CD14-positive monocyte (primary cell): ENCODE measurements around the gene ODC1. TPM values are rescaled to one million over a fixed set of nuclear protein-coding genes. Genes with fewer than 3 reads are reported as not detected.

Experiments
- DNase-seq, 3 donors: peaks; one replicate each; pipeline ENCODE4 v3.0.0-alpha.2; 2011 to 2022
- H2AFZ ChIP-seq: 2 replicates; pipeline ENCODE4 v1.6.0; 2012; ENCODE audit warnings: mild to moderate bottlenecking, low read depth, low read length, inconsistent platforms; ENCODE audit not compliant: insufficient read depth, poor library complexity, severe bottlenecking
- H3K27ac ChIP-seq, 2 donors: 1 replicate in 1 of 2; 2 replicates in 1 of 2; pipeline ENCODE4 v1.5.1; 2012 to 2013; ENCODE audit warnings: low read length in 2 of 2, control low read depth in 1 of 2, inconsistent platforms in 1 of 2, low read depth in 1 of 2, mild to moderate bottlenecking in 1 of 2
- H3K27me3 ChIP-seq, 2 donors: one replicate each; pipeline versions ENCODE4 v1.6.0 to v1.6.1; 2011 to 2013; ENCODE audit warnings: low read length in 2 of 2; ENCODE audit not compliant: control insufficient read depth in 2 of 2, insufficient read depth in 2 of 2
- H3K36me3 ChIP-seq, 2 donors: replicated peaks in 1 of 2; 1 replicate in 1 of 2; 2 replicates in 1 of 2; pipeline versions ENCODE4 v1.5.1 to v1.6.1; 2012 to 2013; ENCODE audit warnings: low read length in 2 of 2, control low read depth in 1 of 2, inconsistent platforms in 1 of 2, mild to moderate bottlenecking in 1 of 2; ENCODE audit not compliant: insufficient read depth in 2 of 2, control insufficient read depth in 1 of 2
- H3K4me1 ChIP-seq, 2 donors: 1 replicate in 1 of 2; 2 replicates in 1 of 2; pipeline versions ENCODE4 v1.5.1 to v1.6.1; 2012 to 2013; ENCODE audit warnings: low read length in 2 of 2, control low read depth in 1 of 2, inconsistent platforms in 1 of 2, mild to moderate bottlenecking in 1 of 2, moderate library complexity in 1 of 2; ENCODE audit not compliant: insufficient read depth in 2 of 2, control insufficient read depth in 1 of 2
- H3K4me2 ChIP-seq: replicated peaks from 2 replicates; pipeline ENCODE3; 2012; ENCODE audit warnings: low read length, moderate library complexity, mild to moderate bottlenecking; ENCODE audit not compliant: poor library complexity, severe bottlenecking; ENCODE audit errors: extremely low read depth
- H3K4me3 ChIP-seq, 3 experiments: fragments of 200-600 bp in 1 of 3; sonication (generic) in 1 of 3; replicated peaks in 1 of 3; 1 replicate in 2 of 3; 2 replicates in 1 of 3; pipeline ENCODE4 v1.5.1; 2011 to 2013; ENCODE audit warnings: low read length in 3 of 3, mild to moderate bottlenecking in 3 of 3, control low read depth in 2 of 3, low read depth in 2 of 3, inconsistent platforms in 1 of 3, moderate library complexity in 1 of 3
- H3K79me2 ChIP-seq: 2 replicates; pipeline ENCODE4 v1.6.0; 2012; ENCODE audit warnings: mild to moderate bottlenecking, control low read depth, inconsistent platforms, low read length, moderate library complexity; ENCODE audit not compliant: insufficient read depth
- H3K9ac ChIP-seq: 2 replicates; pipeline ENCODE4 v1.6.0; 2017; ENCODE audit warnings: low read length, mild to moderate bottlenecking; ENCODE audit not compliant: insufficient read depth, poor library complexity, severe bottlenecking
- H3K9me3 ChIP-seq, 2 donors: replicated peaks in 1 of 2; 1 replicate in 1 of 2; 2 replicates in 1 of 2; pipeline versions ENCODE4 v1.5.1 to v1.6.1; 2012 to 2013; ENCODE audit warnings: low read length in 2 of 2, control low read depth in 1 of 2; ENCODE audit not compliant: control insufficient read depth in 1 of 2, insufficient read depth in 1 of 2
- H4K20me1 ChIP-seq: 2 replicates; pipeline ENCODE4 v1.6.0; 2012; ENCODE audit warnings: mild to moderate bottlenecking, low read length, control low read depth, moderate library complexity; ENCODE audit not compliant: insufficient read depth
- H3K27ac Mint-ChIP-seq, 7 donors: one replicate each; pipeline ENCODE4 v1.8.0; 2020; ENCODE audit warnings: mild to moderate bottlenecking in 7 of 7, mixed read lengths in 7 of 7, moderate library complexity in 6 of 7, inconsistent platforms in 2 of 7
- H3K27me3 Mint-ChIP-seq, 3 donors: one replicate each; pipeline ENCODE4 v1.8.0; 2021 to 2022; ENCODE audit warnings: low read depth in 3 of 3, mild to moderate bottlenecking in 3 of 3, mixed read lengths in 3 of 3, moderate library complexity in 3 of 3, inconsistent platforms in 1 of 3
- H3K36me3 Mint-ChIP-seq, 2 donors: one replicate each; pipeline ENCODE4 v1.8.0; 2020; ENCODE audit warnings: mixed read lengths in 2 of 2, inconsistent platforms in 1 of 2, mild to moderate bottlenecking in 1 of 2
- H3K4me1 Mint-ChIP-seq: one replicate; pipeline ENCODE4 v1.8.0; 2020; ENCODE audit warnings: mild to moderate bottlenecking, mixed read lengths
- H3K4me3 Mint-ChIP-seq, 2 donors: one replicate each; pipeline ENCODE4 v1.8.0; 2020; ENCODE audit warnings: mild to moderate bottlenecking in 2 of 2, mixed read lengths in 2 of 2, moderate library complexity in 1 of 2
- H3K9me3 Mint-ChIP-seq, 7 donors: one replicate each; pipeline ENCODE4 v1.8.0; 2020 to 2022; ENCODE audit warnings: mixed read lengths in 7 of 7, mild to moderate bottlenecking in 6 of 7, moderate library complexity in 6 of 7, inconsistent platforms in 2 of 7
- WGBS: methylation state at CpG from one replicate; pipeline ENCODE4 v1.1.5; 2013; ENCODE audit warnings: missing lambda C conversion rate; ENCODE audit not compliant: insufficient coverage; 5-methylcytosine and 5-hydroxymethylcytosine counted together
- intact Hi-C, 2 donors: fragments of 100-400 bp; cut with micrococcal nuclease; formaldehyde crosslinking; loops; one replicate each; pipeline versions ENCODE4 v1.15.0 to v1.15.1; 2023
- polyA plus RNA-seq, 3 donors: library from polyadenylated mRNA; depleted of rRNA in 1 of 3; unstranded in 2 of 3; stranded (reverse) in 1 of 3; fragments of 300-500 nt in 2 of 3; fragments of >200 nt in 1 of 3; fragmentation: Illumina TruSeq in 2 of 3; gene quantifications; 1 replicate in 2 of 3; 2 replicates in 1 of 3; pipeline ENCODE4 v1.2.3, GENCODE V29; 2012 to 2021
- TF ChIP-seq, protein P1 (sequence below): fragments of 200-600 bp; IDR thresholded peaks from one replicate; pipeline ENCODE4 v1.8.0; 2022; ENCODE audit warnings: antibody characterized with exemption, mild to moderate bottlenecking

ODC1 gene
- polyA plus RNA-seq, 3 donors: 22.7 to 27.3 (median 23.6) TPM

DNA sequence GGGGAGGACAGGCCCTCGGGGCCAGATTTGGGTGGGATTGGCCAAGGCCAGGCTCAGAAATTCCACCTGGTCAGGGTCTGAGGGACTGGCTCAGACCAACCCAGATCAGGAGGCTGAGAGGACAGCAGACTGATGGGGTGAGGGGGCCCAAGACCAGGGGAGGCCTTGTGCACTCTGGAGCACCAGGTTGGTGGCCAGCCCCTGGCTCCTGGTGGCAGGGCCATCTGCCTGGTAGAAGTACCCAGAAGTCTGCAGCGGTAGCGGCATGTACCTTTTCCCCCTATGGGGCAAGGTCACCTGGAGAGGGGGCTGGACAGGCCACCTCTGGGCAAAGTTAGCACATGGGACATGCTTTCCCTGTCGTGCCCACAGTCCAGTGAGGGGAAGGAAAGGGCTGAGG, 21.2 kb upstream of the ODC1 start:
- Mint-ChIP-seq H3K4me3 (no peak overlapping the region), H3K4me1 (no peaks in the 10 kb centered on the region), H3K27ac (no peak overlapping the region), H3K36me3 (no peaks in the 10 kb centered on the region), H3K9me3 (no peaks in the 10 kb centered on the region), H3K27me3 (peaks cover 4 to 7% (median 5%) of the 10 kb centered on the region in 3 donors)
- H3K27ac ChIP-seq: no peak overlapping the region
- 98% methylated on average over 4 of the region's 4 CpGs for WGBS
- no peaks in the 10 kb centered on the region for H4K20me1 ChIP-seq
- no peaks in the 10 kb centered on the region for H3K9me3 ChIP-seq
- H3K4me1 ChIP-seq: no peaks in the 10 kb centered on the region
- H3K9ac ChIP-seq: no peak overlapping the region
- H3K36me3 ChIP-seq: no peaks in the 10 kb centered on the region
- H2AFZ ChIP-seq: no peak overlapping the region
- no peak overlapping the region for H3K4me3 ChIP-seq
- no peak overlapping the region for H3K4me2 ChIP-seq
- H3K79me2 ChIP-seq: no peaks in the 10 kb centered on the region
- TF ChIP-seq, protein P1, sequence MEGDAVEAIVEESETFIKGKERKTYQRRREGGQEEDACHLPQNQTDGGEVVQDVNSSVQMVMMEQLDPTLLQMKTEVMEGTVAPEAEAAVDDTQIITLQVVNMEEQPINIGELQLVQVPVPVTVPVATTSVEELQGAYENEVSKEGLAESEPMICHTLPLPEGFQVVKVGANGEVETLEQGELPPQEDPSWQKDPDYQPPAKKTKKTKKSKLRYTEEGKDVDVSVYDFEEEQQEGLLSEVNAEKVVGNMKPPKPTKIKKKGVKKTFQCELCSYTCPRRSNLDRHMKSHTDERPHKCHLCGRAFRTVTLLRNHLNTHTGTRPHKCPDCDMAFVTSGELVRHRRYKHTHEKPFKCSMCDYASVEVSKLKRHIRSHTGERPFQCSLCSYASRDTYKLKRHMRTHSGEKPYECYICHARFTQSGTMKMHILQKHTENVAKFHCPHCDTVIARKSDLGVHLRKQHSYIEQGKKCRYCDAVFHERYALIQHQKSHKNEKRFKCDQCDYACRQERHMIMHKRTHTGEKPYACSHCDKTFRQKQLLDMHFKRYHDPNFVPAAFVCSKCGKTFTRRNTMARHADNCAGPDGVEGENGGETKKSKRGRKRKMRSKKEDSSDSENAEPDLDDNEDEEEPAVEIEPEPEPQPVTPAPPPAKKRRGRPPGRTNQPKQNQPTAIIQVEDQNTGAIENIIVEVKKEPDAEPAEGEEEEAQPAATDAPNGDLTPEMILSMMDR: no peak
- H3K27me3 ChIP-seq: no peaks in the 10 kb centered on the region
- intact Hi-C loops: no loop called here
- no peak for DNase-seq

DNA sequence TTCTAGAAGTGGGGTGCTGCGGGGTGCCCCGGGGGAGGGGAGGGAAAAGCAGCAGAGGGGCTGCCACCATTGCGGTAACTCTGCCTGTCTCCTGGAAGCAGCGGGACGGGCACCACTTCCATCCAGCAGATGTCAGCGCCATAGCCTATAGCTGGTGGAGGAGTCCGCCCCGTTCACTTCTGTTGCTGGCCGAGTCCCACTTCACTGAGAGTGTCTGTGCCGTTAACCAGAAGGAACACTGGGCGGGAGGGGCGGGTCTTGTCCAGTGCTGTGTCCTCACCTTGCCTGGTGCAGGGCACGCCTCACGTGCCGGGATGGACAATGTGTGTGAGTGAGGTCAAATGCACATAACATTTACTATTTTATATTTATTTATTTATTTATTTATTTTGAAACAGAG, 19.3 kb upstream of the ODC1 start:
- H3K9me3 Mint-ChIP-seq: no peaks in the 10 kb centered on the region
- no peaks in the 10 kb centered on the region for H3K27me3 ChIP-seq
- H3K27ac ChIP-seq: no peak overlapping the region
- no peak overlapping the region for H3K27ac Mint-ChIP-seq
- TF ChIP-seq, protein P1: no peak
- H3K36me3 ChIP-seq: no peaks in the 10 kb centered on the region
- H4K20me1 ChIP-seq: no peaks in the 10 kb centered on the region
- no peak overlapping the region for H3K4me2 ChIP-seq
- H2AFZ ChIP-seq: no peak overlapping the region
- peaks cover 0 to 5% (median 5%) of the 10 kb centered on the region in 3 donors for H3K27me3 Mint-ChIP-seq
- H3K9me3 ChIP-seq: no peaks in the 10 kb centered on the region
- no peak overlapping the region for H3K4me3 Mint-ChIP-seq
- H3K79me2 ChIP-seq: no peaks in the 10 kb centered on the region
- H3K4me3 ChIP-seq: no peak overlapping the region
- no peak overlapping the region for H3K9ac ChIP-seq
- intact Hi-C loops: no loop called here
- no peaks in the 10 kb centered on the region for H3K36me3 Mint-ChIP-seq
- H3K4me1 ChIP-seq: no peaks in the 10 kb centered on the region
- 92% methylated on average over 7 of the region's 15 CpGs for WGBS
- DNase-seq: no peak
- H3K4me1 Mint-ChIP-seq: no peaks in the 10 kb centered on the region
